Posterior cingulate gyrus (tissue), 11 donors: ENCODE results near the gene PLXDC2.

Experiments
- DNase-seq, 10 donors: peaks; one replicate each; pipeline versions ENCODE4 v3.0.0 to v3.0.0-alpha.2; 2020 to 2021; ENCODE audit warnings: mixed read lengths in 3 of 10
- intact Hi-C: fragments of 100-400 bp; cut with DNase I; formaldehyde crosslinking; loops from one replicate; pipeline ENCODE4 v1.15.1; 2023

PLXDC2 gene

DNA sequence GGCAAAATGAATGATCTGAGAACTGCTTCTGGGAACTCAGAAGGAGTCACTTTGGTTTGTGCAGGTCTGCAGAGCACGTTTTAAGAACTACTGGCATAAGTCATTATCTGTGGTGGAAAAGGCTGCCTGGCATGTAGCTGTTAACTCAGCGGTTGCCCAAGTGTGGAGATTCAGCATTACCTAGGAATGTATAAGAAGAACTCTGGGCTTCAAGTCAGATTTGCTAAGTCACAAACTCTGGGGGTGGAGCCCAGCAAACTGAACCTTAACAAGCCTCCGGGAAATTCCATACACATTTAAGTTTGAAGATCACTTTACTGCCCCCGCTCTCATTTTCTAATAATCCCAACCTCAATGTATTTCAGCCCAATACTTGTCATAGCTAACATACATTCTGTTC lies 31.1 kb downstream of the PLXDC2 start:
- intact Hi-C loops, result no loop called here

DNA sequence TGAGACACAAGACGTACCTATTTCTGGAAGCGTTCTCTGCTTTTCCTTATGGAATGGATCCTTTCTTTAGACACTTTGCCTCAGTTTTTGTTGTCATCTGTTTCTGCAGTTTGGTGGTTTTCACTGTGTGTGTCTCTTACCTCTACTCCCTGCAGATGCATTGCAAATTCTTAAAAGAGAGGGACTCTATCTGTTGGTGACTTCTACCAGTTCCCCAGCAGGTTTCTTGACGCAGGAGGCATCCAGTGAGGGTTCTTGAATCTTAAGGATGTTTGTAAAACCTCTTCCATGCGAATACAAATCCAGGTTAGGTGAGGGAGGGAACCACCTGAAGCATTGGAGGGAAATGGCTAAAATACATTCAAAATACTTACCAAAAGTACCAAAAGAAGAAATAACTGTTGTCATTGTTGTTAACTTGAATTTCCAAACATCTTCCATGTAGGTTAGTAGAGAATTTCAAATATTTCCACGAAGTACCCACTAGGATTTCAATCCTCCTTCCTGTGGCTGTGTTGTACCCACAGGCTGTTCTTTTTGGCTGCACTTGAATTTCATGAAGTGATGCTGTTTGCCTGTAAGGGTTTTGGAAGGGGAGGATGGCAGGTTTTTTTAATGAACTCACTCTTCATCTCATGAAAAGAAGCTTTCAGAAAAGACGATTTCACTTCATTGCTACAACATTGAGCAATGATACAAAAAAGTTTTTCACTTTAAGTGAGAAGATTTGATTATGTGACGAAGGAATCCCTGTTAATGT lies 32.2 kb downstream of the PLXDC2 start:
- intact Hi-C loops, result no loop called here
- no peak for DNase-seq

More for the DNA sequence above, 31.1 kb downstream of the PLXDC2 start:
- no peak for DNase-seq

DNA sequence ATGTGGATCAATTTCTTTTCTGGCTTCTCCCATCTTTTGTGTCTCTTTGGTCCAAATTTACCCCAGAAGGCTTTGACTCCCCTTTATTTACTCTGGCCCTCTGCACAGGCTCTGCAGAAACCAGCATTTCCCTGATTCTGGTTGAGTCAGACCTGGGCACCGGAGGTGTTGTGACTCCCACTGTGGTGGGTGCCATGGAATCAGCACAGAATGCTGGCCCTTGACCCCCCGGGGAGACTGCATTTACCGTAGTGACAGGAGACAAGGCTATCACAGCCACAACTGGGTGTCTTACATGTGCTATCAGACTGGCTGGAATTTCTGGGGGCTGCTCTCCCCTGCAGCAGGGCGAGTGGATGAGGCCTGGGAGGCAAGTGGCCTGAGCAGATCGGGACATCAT lies 37.6 kb downstream of the PLXDC2 start:
- DNase-seq, result no peak
- intact Hi-C loops, result no loop called here

DNA sequence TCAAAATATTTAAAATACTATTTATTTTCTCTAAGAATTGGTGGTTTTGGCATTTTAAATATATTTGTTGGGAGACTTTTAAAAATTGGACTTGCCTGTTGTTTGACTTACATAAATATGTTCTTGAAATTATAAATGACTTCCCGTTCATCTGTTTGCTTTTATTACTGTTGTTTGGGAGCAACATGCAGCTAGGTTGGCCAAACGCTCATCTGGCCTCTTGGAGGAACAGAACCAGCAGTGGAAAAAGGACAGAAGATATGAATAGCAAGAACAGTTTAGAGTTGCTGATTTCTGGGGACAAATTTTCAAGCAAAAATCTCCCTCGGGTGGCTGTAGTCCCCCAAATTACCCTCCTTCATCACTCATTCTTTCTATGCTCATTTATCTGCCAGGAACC lies 41.6 kb downstream of the PLXDC2 start:
- intact Hi-C loops, result no loop called here
- no peak for DNase-seq

DNA sequence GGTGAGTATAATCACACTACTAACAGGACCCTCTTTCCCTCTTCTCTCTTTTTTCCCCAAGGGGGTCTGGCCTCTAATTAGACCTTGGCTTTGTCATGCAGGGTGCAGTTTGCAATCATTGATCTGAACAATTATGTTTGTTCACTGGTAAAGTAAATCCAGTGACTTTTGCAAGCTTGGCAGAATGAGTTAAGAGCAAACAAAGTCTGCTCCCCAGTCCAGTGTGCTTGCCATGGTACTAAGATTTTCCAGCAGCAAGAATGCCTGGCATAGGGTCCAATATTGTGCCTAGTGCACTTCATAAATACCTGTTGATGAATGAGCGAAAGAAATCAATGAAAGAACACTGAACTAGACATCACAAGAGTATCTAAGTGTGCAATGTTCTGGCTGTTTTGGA lies 43.9 kb downstream of the PLXDC2 start:
- intact Hi-C loops, result no loop called here

DNA sequence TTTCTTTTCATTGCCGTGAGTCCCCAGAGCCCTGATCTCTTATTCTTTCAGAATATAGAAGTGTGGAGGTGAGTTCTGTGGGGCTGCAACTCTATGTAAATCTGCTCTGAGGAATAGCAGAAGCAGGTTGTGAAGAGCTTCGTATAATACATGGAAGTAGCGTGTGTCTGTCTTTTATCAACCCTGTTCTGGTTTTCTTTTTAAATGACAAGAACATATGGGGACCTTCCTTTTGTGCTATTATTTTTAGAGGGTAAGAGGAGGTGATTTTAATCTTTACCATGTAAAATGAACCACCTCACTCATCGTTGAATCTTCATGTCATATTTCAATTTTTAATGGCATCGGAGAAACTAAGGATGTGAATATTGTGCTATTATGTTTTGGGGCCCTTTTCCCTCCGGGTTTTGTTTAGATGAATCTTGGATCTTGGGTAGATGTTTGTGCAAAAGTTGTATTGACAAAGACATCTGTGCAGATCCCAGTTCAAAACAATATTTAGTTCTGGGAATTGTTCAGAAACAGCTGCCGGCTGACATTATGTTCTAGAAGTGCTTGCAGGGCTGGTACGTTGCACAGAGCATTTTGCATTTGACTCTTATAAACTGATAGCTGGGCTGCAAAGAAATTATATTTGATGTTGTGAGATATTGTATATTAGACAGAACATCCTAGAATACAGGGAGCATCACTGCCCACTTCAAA lies 46.7 kb downstream of the PLXDC2 start:
- DNase-seq, result no peak
- intact Hi-C loops, result no loop called here

More for the DNA sequence above, 43.9 kb downstream of the PLXDC2 start:
- DNase-seq, result no peak

DNA sequence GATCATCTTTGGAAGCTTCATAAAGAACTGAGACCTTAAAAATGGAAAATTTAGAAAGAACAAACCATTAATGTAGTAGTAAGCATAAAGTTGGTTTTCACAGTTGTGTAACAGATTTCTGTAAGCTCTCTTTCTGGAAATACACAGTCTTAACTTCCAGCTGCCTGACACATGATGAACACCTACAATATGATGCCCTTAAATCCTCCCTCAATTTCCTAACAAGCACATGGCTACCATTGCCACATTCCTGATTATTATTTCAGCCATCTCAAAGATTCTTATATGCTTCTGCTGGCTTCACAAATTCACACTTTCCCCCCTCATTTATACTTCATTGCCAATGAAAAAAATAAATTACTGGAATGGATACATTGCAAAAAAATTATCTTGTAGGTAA lies 49.4 kb downstream of the PLXDC2 start:
- no peak for DNase-seq
- intact Hi-C loops, result no loop called here

DNA sequence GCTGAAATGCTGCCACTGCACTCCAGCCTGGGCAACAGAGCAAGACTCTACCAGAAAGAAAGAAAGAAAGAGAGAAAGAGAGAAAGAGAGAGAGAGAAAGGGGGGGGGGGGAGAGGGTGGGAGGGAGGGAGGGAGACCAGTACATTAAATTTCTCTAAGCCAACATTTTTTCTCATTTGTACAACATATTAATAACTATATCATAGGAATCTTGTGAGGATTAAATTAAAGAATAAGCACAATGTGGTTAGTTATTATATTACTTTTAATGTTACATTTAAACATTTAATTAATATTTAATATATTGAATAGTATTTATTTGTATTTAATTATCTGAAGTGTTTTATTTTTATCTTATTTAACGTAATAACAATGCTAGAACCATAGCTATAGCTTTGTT lies 53.1 kb downstream of the PLXDC2 start:
- intact Hi-C loops, result no loop called here
- no peak for DNase-seq

DNA sequence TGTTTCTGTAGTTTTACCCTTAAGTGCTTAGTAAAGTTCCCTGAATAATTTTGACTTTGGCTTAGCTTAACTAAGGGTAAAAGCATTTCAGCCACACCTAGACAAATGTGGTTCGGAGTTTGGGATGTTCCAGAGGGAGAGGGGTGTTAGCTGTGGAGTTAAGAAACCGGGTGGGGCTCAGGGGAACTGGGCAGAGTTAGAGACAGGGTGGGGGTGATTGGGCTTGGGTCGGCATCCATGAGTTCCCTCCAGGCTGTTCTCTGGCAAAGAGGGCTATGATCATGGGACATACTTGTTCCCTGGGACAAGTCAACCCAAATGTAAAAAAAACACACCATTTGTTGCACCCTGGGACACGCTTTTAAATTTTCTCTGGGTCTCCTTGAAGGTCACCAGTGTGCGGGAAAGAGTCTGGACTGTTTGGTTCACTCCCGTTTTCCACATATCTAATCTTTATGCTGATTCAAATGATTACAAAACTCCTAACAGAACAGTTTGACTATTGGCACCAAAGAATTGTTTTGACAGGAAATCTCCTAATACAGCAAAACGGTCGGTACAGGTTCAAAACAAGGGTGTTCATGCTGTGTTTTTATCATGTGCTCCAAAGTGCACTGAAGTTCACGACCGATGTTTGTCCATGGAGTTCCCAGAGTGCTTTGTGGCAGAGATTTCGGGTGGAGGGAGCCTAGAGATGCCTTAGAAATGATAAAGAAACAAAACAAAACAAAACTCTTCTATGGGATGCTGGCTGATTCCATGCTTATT lies 56.5 kb downstream of the PLXDC2 start:
- intact Hi-C loops, result no loop called here
- no peak for DNase-seq

DNA sequence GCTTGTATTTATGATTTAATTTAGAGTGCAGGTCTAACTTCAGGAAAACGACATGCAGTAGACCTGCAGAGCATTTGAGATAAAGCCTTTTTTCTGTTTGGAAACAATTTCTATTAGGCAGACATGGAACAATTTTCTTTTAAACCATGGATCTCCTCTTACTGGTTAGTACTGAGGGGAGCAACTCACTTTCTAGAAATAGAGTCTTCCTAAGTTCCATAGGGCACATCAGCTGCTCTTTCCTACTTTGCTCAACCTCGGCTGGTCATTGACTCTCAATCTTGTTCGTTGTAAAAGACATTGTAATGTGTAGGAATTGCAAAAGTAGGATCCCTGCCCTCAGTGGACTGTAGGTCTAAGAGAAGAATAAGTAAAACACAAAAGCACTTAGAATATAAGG lies 58.0 kb downstream of the PLXDC2 start:
- DNase-seq, result no peak
- intact Hi-C loops, result no loop called here

DNA sequence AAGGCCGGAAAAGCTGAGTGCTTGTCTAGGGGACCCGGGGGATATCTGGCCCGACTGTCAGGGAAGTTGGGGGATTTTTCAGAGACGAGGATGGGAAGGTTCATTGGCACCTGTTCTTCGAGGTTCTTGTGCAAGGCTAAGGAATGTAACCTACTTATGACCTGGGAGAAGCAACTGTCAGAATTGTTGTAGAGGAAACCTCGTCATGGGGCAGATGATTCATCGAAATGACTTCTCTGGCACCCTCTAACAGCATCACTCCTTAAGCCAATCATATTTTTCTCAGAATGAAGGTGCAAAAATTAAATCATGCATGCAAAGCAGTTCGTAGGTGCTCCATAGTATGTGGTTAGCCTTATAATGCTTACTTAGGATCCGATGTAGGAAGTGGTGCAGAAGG lies 58.6 kb downstream of the PLXDC2 start:
- intact Hi-C loops, result no loop called here
- DNase-seq, result no peak

DNA sequence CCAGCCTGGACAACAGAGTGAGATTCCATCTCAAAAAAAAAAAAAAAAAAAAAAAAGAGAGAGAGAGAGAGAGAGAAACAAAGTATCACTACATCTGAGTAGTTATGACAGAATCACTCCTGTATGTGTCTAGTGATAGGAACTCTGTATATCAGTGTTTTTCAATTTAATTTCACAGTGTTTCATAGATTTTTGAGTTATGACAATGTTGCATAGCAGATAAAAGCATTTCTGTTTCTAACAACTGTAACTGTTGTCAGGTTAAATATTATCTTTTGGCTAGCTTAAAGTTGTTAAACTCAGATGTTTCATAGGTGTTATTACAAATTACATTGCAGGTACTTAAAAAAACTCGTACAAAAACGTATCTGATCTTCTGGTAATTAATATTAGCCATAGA lies 60.3 kb downstream of the PLXDC2 start:
- intact Hi-C loops, result no loop called here
- no peak for DNase-seq

DNA sequence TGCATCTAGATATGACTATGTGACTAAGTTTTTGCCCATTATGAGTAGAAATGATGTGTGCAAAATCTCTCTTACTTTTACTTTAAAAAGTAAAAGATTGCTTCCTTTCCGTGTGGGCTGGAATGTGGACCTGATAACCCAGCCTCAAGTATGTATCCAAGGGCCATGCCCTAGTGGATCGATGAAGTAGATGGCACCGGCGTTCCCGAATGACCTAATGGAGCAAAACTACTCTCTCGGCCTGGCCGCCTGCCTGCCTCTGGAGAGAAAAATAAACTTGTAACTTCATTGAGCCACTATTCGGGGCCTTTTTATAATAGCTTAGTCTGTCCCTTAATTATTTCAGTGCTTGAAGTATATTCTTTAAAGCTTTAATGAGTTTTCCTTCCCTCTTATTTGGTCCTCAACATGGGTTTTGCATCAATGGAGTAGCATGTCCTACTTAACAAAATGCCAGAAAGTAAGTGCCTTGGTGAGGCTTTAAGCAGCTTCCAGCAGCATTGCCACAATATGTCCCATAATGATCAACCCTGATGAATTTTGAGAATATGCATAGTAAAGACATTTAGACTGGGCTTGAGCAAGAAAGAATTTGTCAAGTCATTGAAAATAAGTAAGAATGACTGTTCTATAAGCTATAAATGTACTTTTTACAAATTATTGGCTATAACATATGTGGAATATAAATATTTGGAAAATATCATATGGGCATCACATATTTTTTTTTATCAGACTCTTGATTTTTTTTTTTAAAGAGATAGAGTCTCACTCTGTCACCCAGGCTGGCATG lies 61.4 kb downstream of the PLXDC2 start:
- intact Hi-C loops, result no loop called here
- DNase-seq, result no peak

DNA sequence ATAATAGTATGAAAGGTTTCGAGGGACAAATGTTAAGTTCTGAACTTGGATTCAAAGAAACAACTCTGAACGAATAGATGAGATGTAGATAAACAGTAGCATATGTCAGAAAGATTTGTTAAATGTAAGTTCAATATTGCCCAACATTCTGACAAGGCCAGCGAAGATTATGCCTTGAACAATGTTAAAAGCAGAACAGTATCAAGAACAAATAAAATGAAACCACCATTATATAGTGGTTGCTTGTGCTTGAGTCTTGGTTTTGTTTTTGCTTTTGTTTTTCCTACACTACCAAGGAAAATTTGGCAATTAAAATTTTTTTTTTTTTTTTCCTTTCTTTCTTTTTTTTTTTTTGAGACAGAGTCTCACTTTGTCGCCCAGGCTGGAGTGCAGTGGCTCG lies 66.4 kb downstream of the PLXDC2 start:
- no peak for DNase-seq
- intact Hi-C loops, result no loop called here

DNA sequence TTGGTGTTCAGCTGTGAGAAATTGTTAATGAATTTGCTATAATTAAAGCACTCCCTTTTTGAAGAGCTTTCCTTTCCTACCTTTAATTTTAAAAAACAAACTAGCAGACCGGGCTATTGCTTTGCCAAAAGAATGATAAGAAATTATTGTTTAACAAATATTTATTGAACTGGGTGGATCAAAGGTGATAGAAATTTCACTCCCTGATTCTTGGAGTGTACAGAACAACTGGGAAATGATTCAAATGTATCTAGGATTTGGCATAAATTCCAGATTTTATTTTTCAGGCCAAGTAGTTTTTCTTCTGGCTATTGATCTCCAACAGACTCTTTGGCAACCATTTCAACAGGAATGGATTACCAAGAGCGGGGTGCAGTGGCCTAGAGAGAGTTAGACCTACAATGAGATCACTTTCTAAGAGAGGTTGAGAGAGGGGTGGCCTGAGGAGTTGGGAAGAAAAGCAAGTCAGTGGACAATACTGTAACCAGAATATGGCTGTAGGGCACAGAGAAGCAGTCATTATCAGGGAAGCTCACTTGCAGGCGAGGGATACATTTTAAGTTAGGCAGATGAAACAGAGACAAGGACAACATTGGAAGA lies 71.9 kb downstream of the PLXDC2 start:
- no peak for DNase-seq
- intact Hi-C loops, result no loop called here

DNA sequence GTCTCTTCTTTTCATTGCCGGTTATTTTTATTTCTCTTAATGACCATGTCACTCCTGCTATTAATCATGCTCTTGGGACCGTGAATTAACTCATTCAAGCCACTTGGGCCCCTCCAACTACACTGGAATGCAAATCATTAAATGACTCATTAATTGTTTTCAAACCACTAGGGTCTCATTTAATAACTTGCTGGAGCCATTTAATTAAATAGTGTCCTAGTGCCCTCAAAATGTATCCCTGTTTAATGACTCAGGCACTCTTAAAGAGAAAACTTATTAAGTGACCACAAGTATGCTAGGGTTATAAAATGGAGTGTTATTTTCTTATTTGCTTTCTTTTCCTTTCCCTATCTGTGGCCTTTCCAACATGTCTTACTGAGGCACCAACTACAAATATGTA lies 73.0 kb downstream of the PLXDC2 start:
- intact Hi-C loops, result no loop called here
- DNase-seq, result no peak

DNA sequence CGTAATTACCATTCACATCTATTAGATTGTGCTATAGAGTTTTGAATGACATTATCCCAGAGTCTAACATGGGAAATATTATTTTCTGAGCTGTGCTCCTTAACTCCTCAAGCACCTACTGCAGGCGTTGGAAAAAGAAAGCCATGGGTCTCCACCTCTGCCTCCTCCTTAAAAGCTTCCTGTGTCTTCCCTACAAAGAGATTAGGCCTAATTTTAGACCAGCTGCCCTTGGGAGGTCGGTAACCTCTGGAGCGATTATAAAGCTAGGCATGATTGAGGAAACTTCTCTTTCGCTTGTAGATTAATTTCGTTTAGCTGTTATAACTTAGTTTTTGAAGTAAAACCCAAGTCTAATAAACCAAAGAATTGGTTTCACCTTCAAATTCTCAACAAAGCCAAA lies 75.2 kb downstream of the PLXDC2 start:
- no peak for DNase-seq
- intact Hi-C loops, result no loop called here

DNA sequence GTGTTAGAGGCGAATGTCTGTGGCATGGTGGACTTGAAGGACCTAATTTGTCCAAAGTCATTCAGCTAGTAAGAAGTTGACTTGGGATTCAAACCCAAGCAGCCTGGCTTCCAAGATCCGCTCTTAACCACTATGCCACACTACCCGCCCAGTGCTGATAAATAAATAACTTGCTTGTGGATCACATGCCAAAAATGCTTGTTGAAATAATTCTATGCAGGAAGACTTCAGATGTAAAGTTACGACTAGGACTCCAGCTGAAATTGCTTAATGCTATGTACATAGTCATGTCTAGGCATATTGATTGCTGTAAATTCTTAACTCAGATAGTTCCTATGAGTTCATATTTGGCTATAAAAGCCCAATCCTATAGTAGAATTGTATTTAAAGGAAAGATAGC lies 76.0 kb downstream of the PLXDC2 start:
- DNase-seq, result no peak
- intact Hi-C loops, result no loop called here

DNA sequence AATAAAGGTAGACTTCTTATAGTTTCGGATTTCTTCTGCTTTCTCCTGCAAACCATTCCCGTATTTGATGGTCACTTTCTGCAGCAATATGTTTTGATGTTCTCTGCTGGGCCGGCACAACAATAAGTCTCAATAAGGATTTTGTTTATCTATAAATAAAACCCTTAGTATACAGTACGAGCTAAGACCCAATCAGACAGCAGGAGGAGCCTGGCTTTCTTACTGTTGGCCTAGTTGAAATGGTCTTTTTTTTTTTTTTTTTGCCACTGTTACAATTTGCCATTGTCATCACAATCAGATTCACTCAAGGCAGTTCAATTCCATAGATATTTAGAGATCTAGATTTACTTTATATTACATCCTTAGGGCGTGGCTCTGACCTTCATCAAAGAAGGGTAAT lies 76.4 kb downstream of the PLXDC2 start:
- no peak for DNase-seq
- intact Hi-C loops, result no loop called here

DNA sequence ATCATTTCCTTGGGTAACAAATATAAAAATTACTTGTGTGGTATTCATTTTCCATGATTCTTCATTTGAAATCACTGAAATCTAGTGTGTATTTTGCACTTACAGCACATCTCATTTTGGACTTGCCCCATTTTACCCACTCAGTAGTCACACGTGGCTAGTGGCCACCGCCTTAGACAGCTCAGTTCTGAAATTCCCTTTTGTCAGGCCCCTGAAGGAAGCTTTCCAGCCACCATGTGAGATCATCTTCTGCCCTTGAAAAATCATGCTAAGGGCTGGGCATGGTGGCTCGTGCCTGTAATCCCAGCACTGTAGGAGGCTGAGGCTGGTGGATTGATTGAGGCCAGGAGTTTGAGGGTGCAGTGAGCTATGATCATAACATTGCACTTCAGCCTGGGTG lies 79.3 kb downstream of the PLXDC2 start:
- intact Hi-C loops, result no loop called here
- DNase-seq, result no peak
